HEK293 (cell line): ENCODE measurements around the gene RNF39.

Experiments
- CTCF ChIA-PET: fragments of 350-600 bp; formaldehyde crosslinking; extraction: SDS; loops from one replicate; lab custom pipeline; 2021; ENCODE audit warnings: antibody characterized with exemption; lab: Yijun Ruan, JAX
- POLR2A ChIA-PET: fragments of 300-600 bp; formaldehyde crosslinking; extraction: SDS; loops from one replicate; lab custom pipeline; 2020; ENCODE audit warnings: antibody characterized with exemption, inconsistent platforms; lab: Yijun Ruan, JAX
- H3K27ac ChIP-seq: fragments of 200-500 bp; sonication (Bioruptor generic); 2 replicates; pipeline ENCODE4 v1.5.1; 2014; ENCODE audit warnings: low read depth, low read length, control low read depth, inconsistent platforms; ENCODE audit errors: extremely low read depth
- H3K36me3 ChIP-seq, 2 experiments: fragments of 200-500 bp in 1 of 2; sonication (Bioruptor generic) in 1 of 2; 1 replicate in 1 of 2; 2 replicates in 1 of 2; pipeline ENCODE4 v1.5.1; 2014 to 2017; ENCODE audit warnings: inconsistent platforms in 2 of 2, low read length in 2 of 2; ENCODE audit not compliant: control insufficient read depth in 2 of 2, insufficient read depth in 1 of 2
- H3K4me1 ChIP-seq: fragments of 200-500 bp; sonication (Bioruptor generic); 2 replicates; pipeline ENCODE4 v1.5.1; 2014; ENCODE audit warnings: mild to moderate bottlenecking, low read length, inconsistent platforms; ENCODE audit not compliant: control insufficient read depth, insufficient read depth
- H3K4me3 ChIP-seq: 2 replicates; pipeline ENCODE4 v1.5.1; 2011; ENCODE audit warnings: low read depth, mild to moderate bottlenecking, control low read depth, low read length, moderate library complexity
- H3K9me3 ChIP-seq: fragments of 200-500 bp; sonication (Bioruptor generic); 2 replicates; pipeline ENCODE4 v1.5.1; 2014; ENCODE audit warnings: low read depth, low read length, inconsistent platforms; ENCODE audit not compliant: control insufficient read depth, insufficient read depth
- HOXA7 ChIP-seq: sonication (generic); formaldehyde crosslinking; IDR thresholded peaks from 2 replicates; pipeline ENCODE4 v1.8.1; 2022; ENCODE audit warnings: missing genetic modification reagents, borderline replicate concordance
- KLF9 ChIP-seq: fragments of 450-650 bp; formaldehyde crosslinking; IDR thresholded peaks from 2 replicates; pipeline ENCODE4 v1.5.1; 2016; ENCODE audit warnings: missing biosample characterization, missing genetic modification characterization, low read depth
- OVOL3 ChIP-seq: fragments of 450-650 bp; formaldehyde crosslinking; IDR thresholded peaks from 2 replicates; pipeline ENCODE4 v1.5.1; 2016; ENCODE audit warnings: missing biosample characterization, missing genetic modification characterization
- PRDM10 ChIP-seq: fragments of 450-650 bp; formaldehyde crosslinking; IDR thresholded peaks from 2 replicates; pipeline ENCODE4 v1.5.1; 2016; ENCODE audit warnings: missing biosample characterization, missing genetic modification characterization
- PRDM2 ChIP-seq: fragments of 450-650 bp; formaldehyde crosslinking; IDR thresholded peaks from 2 replicates; pipeline ENCODE4 v1.5.1; 2016; ENCODE audit warnings: missing biosample characterization, missing genetic modification characterization, borderline replicate concordance
- SCRT2 ChIP-seq: fragments of 450-650 bp; formaldehyde crosslinking; IDR thresholded peaks from 2 replicates; pipeline ENCODE4 v1.5.1; 2016; ENCODE audit warnings: missing biosample characterization, missing genetic modification characterization
- ZBTB20 ChIP-seq: fragments of 450-650 bp; formaldehyde crosslinking; IDR thresholded peaks from 2 replicates; pipeline ENCODE4 v1.5.1; 2016; ENCODE audit warnings: missing biosample characterization, missing genetic modification characterization
- ZNF354C ChIP-seq: fragments of 450-650 bp; formaldehyde crosslinking; IDR thresholded peaks from 2 replicates; pipeline ENCODE4 v1.5.1; 2016; ENCODE audit warnings: missing biosample characterization, missing genetic modification characterization, low read depth, borderline replicate concordance
- ZNF48 ChIP-seq: fragments of 450-650 bp; formaldehyde crosslinking; IDR thresholded peaks from 2 replicates; pipeline ENCODE4 v1.5.1; 2016; ENCODE audit warnings: missing biosample characterization, missing genetic modification characterization
- ZNF488 ChIP-seq: fragments of 450-650 bp; formaldehyde crosslinking; IDR thresholded peaks from 2 replicates; pipeline ENCODE4 v1.5.1; 2016; ENCODE audit warnings: missing biosample characterization, missing genetic modification characterization
- ZNF585B ChIP-seq: fragments of 450-650 bp; formaldehyde crosslinking; IDR thresholded peaks from 2 replicates; pipeline ENCODE4 v1.5.1; 2016; ENCODE audit warnings: missing biosample characterization, missing genetic modification characterization
- ZNF645 ChIP-seq: fragments of 450-650 bp; formaldehyde crosslinking; IDR thresholded peaks from 2 replicates; pipeline ENCODE4; 2016; ENCODE audit warnings: missing biosample characterization, missing genetic modification characterization
- ZNF670 ChIP-seq: fragments of 450-650 bp; formaldehyde crosslinking; IDR thresholded peaks from 2 replicates; pipeline ENCODE4 v1.5.1; 2016; ENCODE audit warnings: missing biosample characterization, missing genetic modification characterization, low read depth
- ZNF776 ChIP-seq: fragments of 450-650 bp; formaldehyde crosslinking; IDR thresholded peaks from 2 replicates; pipeline ENCODE4 v1.5.0; 2017; ENCODE audit warnings: missing biosample characterization, missing genetic modification characterization, borderline replicate concordance

The RNF39 gene

GRCh38 chr6:30113003-30113759 is 37.6 kb upstream of the RNF39 start, which contains the start of gene TRIM31:
TRIM31 (minus strand) TSS chr6:30113090; CDS start chr6:30112805, 285 bp downstream.
- ChIA-PET CTCF (interaction anchor here (1.0 to 6.8 kb wide), 3 partner anchors 9 to 18 kb away, joined by 3 to 78 read pairs (median 34); no protein-coding TSS in a partner anchor), POLR2A (no interaction called here)
- no peak within 1 kb of the TSS for H3K4me3 ChIP-seq
- no peak for TF ChIP-seq SCRT2 (tag by site-specific recombination)
- no peak for TF ChIP-seq ZNF488
- no peak for TF ChIP-seq ZNF585B (tag by site-specific recombination)
- TF ChIP-seq ZBTB20 (tag by site-specific recombination), result no peak
- no peak for TF ChIP-seq ZNF354C (tag by site-specific recombination)
- no peak for TF ChIP-seq KLF9
- no peak for TF ChIP-seq HOXA7 (CRISPR knock-in tag)
- no peak for TF ChIP-seq ZNF645
- TF ChIP-seq PRDM10 (tag by site-specific recombination), result no peak
- TF ChIP-seq ZNF48, result no peak
- no peak for TF ChIP-seq OVOL3 (tag by site-specific recombination)
- no peak for TF ChIP-seq PRDM2
- no peak for TF ChIP-seq ZNF776 (tag by site-specific recombination)
- no peak for TF ChIP-seq ZNF670 (tag by site-specific recombination)
- no peak within 1 kb of the TSS for H3K27ac ChIP-seq
- no peaks in the 10 kb centered on the region for H3K9me3 ChIP-seq
- no peaks in the 10 kb centered on the region for H3K36me3 ChIP-seq
- H3K4me1 ChIP-seq, result no peaks in the 10 kb centered on the region
